ENCODE results near the gene ALAD.

The ALAD gene

DNA sequence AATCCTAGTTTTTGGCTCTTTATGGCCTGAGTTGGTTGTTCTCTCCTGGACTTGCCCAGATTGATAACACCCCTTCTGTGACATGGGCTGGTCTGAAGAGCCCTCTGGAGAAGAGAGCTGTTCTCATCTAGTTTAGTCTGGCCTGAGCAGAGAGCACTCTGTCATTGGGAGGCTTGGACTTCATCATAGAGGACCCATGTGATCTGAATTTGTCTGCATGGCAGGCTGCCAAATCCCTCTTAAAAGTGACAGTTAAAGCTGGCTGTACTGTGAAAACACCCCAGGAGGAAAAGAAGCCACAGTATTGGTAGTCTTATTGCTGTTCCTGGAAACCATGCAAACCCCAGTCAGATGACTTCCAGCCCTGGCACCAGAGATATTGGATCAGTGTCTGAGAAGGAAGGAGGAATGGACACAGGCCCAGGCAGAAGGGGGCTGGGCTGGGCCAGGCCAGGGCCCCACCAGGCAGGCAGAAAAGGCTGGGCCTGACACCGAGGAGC lies 57.3 kb downstream of the ALAD start:
- peak; percentile 43 for DNase-seq

DNA sequence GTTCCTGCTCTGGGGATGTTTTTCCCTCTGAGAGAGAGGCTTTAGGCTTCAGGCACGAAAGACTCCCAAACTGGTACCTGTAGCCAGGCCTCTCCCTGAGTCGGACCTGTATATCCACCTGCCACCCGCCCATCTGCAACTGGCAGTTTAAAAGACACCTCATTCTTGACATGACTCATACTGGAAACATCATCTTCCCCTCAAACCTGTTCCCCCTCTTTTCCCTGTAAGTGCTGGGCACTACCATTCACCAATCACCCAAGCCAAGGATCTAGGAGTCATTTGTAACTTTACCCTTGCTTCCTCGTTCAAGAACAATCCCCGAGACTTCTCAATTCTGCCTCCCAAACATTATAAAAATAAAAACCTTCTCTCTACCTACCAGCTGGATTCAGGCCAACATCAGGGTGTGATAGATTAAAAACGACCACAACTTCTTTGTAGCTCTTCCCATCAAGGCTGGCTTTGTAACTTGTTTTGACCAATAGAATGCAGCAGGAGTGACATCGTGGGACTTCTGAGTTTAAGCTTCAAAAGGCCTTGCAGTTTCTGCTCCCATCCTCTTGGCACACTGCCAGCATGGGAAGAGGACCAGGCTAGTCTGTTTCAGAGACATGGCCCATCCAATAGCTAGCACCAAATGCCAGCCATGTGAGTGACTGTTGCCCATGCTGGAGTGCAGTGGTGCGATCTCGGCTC lies 59.2 kb downstream of the ALAD start:
- peak; percentile 3 for DNase-seq

DNA sequence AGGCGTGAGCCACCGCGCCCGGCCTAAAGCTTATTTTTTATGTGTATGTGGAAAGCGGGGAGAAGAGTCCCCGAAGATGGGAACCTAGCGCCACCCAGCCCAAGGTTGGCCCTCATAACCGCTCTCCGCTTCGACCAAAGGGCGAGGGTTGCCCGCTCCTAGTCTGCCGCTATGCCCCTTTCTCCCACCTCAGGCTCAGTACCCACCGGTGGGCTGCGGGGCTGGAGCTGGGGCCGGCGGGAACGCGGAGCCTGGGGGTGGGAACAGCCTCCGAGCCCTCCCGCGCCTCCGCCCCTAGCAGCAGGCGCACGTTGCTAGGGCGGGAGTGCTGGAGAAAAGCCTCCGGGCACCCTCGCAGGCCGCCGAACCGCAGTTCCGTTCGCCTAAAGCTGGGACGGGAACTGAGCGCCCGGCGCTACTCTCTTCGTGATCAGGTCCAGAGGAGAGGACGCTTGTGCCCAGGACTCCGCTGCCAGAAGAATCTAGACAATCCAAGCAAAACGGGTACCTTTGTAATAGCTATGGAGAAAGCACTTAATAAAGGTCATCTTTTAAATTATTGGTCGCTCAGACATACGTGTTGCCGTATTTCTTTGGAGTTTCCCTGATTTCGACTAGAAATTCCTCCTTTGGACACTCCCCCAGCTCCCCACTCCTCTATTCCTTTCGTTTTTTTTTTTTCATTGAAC lies 60.9 kb downstream of the ALAD start, which contains the start of gene WDR31:
TSS of gene WDR31 (minus strand) at position 265 of the 689 bp plus-strand sequence. CDS start 8,253 bp downstream, outside the sequence.
- DNase-seq = peak; percentile 88

DNA sequence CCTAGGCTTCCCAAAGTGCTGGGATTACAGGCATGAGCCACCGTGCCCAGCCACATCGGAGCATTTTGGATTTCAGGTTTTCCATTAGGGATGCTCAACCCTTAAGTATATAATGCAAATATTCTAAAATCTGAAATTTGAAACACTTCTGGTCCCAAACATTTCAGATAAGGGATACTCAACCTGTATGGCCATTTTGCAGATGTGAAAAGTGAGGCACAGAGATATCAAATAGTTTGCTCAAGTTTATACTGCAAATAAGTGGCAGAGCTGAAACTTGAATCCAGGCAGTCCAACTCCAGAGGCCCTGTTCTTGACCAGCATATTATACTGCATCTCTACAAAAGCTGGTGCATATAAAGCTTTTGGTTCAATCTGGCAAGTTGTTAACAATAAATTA lies 63.4 kb downstream of the ALAD start:
- no peak for DNase-seq
